Psoas muscle (tissue), 8 donors: ENCODE data around the gene GTF3C5. TPM values are rescaled to one million over a fixed set of nuclear protein-coding genes. Genes with fewer than 3 reads are reported as not detected.

ENCODE experiments used
- ATAC-seq, 4 donors: fragments of 200-7000 bp; cut with Tn5 transposase; one replicate each; pipeline ENCODE4 v1.9.1; 2020; ENCODE audit warnings: moderate library complexity in 3 of 4, mild to moderate bottlenecking in 2 of 4
- DNase-seq, 2 donors: peaks; one replicate each; pipeline ENCODE4 v3.0.0-alpha.2; 2020
- H3K27ac ChIP-seq: fragments of 200-600 bp; one replicate; pipeline ENCODE4 v1.8.0; 2022
- H3K27me3 ChIP-seq, 3 donors: fragments of 200-600 bp in 1 of 3; one replicate each; pipeline versions ENCODE4 v1.6.1 to v1.8.0; 2013 to 2022; ENCODE audit warnings: low read length in 2 of 3, mild to moderate bottlenecking in 2 of 3, moderate library complexity in 1 of 3; ENCODE audit not compliant: insufficient read depth in 3 of 3
- H3K36me3 ChIP-seq, 2 donors: fragments of 200-600 bp in 1 of 2; one replicate each; pipeline versions ENCODE4 v1.6.1 to v1.8.0; 2013 to 2022; ENCODE audit warnings: low read depth in 1 of 2, mild to moderate bottlenecking in 1 of 2, moderate library complexity in 1 of 2; ENCODE audit not compliant: insufficient read depth in 1 of 2
- H3K4me1 ChIP-seq: fragments of 200-600 bp; one replicate; pipeline ENCODE4 v1.8.0; 2022
- H3K4me3 ChIP-seq: fragments of 200-600 bp; one replicate; pipeline ENCODE4 v1.8.0; 2022; ENCODE audit warnings: mild to moderate bottlenecking
- H3K9me3 ChIP-seq: fragments of 200-600 bp; one replicate; pipeline ENCODE4 v1.8.0; 2022
- CTCF ChIP-seq: fragments of 200-600 bp; IDR thresholded peaks from one replicate; pipeline ENCODE4 v1.8.0; 2022; ENCODE audit warnings: antibody characterized with exemption
- WGBS, 3 donors: extraction: QIAGEN DNeasy Blood & Tissue Kit; methylation state at CpG; one replicate each; pipeline versions ENCODE4 v1.1.6 to v1.1.7; 2013; 5-methylcytosine and 5-hydroxymethylcytosine counted together
- intact Hi-C, 2 donors: fragments of 100-400 bp; cut with DNase I; formaldehyde crosslinking; loops; one replicate each; pipeline versions ENCODE4 v1.11.0 to v1.14.2; 2022
- polyA plus RNA-seq, 3 donors: library from polyadenylated mRNA; stranded (reverse); fragments of 200-250 nt; gene quantifications; one replicate each; pipeline ENCODE4 v1.2.3, GENCODE V29; 2013
- total RNA-seq, 4 donors: library from RNA; stranded (reverse); fragmentation: NEBNext Ultra II Directional in 2 of 4; extraction: Animal tissue kit (Norgen Biotek cat#: 25700) in 2 of 4; gene quantifications; one replicate each; pipeline versions ENCODE4 v1.2.1 to v1.2.4, GENCODE V29; 2021 to 2023
- donor health status: healthy with polysubstance abuse.
- donor health status: DM: no; HTN: no; CAD: no; lungs with moderate emphysema.
- donor health status: Bipolar disorder and iron deficiency.
- donor health status: healthy.
- donor health status: DM: yes; HTN: yes; CAD: no.
- donor health status: DM: no; HTN: no; CAD: no.
- donor health status: DM: no; HTN: no; CAD: no.
- donor health status: DM: yes; HTN: yes; CAD: no.

The GTF3C5 gene
- total and polyA plus RNA-seq, 7 donors: 34.6 to 70.8 (median 42.7) TPM

- no peaks in the 10 kb centered on the region for H3K9me3 ChIP-seq
- no peak for TF ChIP-seq CTCF
- no peaks in the 10 kb centered on the region for H3K4me1 ChIP-seq
- intact Hi-C loops: loop anchor here in 1 of 2 donors (10.0 kb wide), 1 partner anchor 841 kb away; no protein-coding TSS in a partner anchor
- ATAC-seq: no peak
- no peak for DNase-seq
- H3K36me3 ChIP-seq: no peaks in the 10 kb centered on the region
- no peak overlapping the region for H3K27ac ChIP-seq
- H3K27me3 ChIP-seq: no peaks in the 10 kb centered on the region
- WGBS, 3 donors: 84 to 88% (median 86%) methylated on average over 12 of the region's 12 CpGs
- no peak overlapping the region for H3K4me3 ChIP-seq
These were observed 42.6 kb downstream of the GTF3C5 start for GRCh38 chr9:133073086-133074014.

GRCh38 chr9:133074111-133074651 lies 43.4 kb downstream of the GTF3C5 start:
- no peaks in the 10 kb centered on the region for H3K9me3 ChIP-seq
- H3K4me1 ChIP-seq: no peaks in the 10 kb centered on the region
- ATAC-seq: no peak
- intact Hi-C loops: loop anchor here in 1 of 2 donors (10.0 kb wide), 1 partner anchor 841 kb away; no protein-coding TSS in a partner anchor
- no peaks in the 10 kb centered on the region for H3K27me3 ChIP-seq
- no peak overlapping the region for H3K4me3 ChIP-seq
- no peaks in the 10 kb centered on the region for H3K36me3 ChIP-seq
- H3K27ac ChIP-seq: no peak overlapping the region
- 43 to 46% (median 44%) methylated on average over 8 of the region's 8 CpGs for WGBS, 3 donors
- no peak for TF ChIP-seq CTCF
- no peak for DNase-seq

- 78 to 92% (median 87%) methylated on average over 4 of the region's 4 CpGs for WGBS, 3 donors
- no peaks in the 10 kb centered on the region for H3K9me3 ChIP-seq
- H3K4me3 ChIP-seq: no peak overlapping the region
- no peak overlapping the region for H3K27ac ChIP-seq
- intact Hi-C loops: loop anchor here in 1 of 2 donors (10.0 kb wide), 1 partner anchor 839 kb away; no protein-coding TSS in a partner anchor
- ATAC-seq: no peak
- no peak for TF ChIP-seq CTCF
- no peak for DNase-seq
- no peaks in the 10 kb centered on the region for H3K27me3 ChIP-seq
- no peaks in the 10 kb centered on the region for H3K4me1 ChIP-seq
- no peaks in the 10 kb centered on the region for H3K36me3 ChIP-seq
These were observed 45.3 kb downstream of the GTF3C5 start for GRCh38 chr9:133075925-133076630.

- WGBS, 3 donors: 86 to 98% (median 93%) methylated on average over 4 of the region's 4 CpGs
- no peaks in the 10 kb centered on the region for H3K4me1 ChIP-seq
- no peak for DNase-seq
- ATAC-seq: no peak
- no peak overlapping the region for H3K4me3 ChIP-seq
- no peak for TF ChIP-seq CTCF
- no peak overlapping the region for H3K27ac ChIP-seq
- intact Hi-C loops: loop anchor here in 1 of 2 donors (10.0 kb wide), 1 partner anchor 838 kb away; no protein-coding TSS in a partner anchor
- no peaks in the 10 kb centered on the region for H3K9me3 ChIP-seq
- H3K27me3 ChIP-seq: no peaks in the 10 kb centered on the region
- no peaks in the 10 kb centered on the region for H3K36me3 ChIP-seq
These were observed 45.9 kb downstream of the GTF3C5 start for GRCh38 chr9:133076691-133077090.
